GM21786 (cell line): Measurements from ENCODE around the gene ARMC9.
"Not testable (repeated sequence)": the region's sequence is repeated elsewhere in the genome, so short reads cannot be mapped to it uniquely, and the experiment has no call there.

Source experiments
- ATAC-seq: cut with Tn5 transposase; IDR thresholded peaks from one replicate; pipeline ENCODE4 v1.9.1; 2021; ENCODE audit not compliant: unreplicated experiment

Gene ARMC9

DNA sequence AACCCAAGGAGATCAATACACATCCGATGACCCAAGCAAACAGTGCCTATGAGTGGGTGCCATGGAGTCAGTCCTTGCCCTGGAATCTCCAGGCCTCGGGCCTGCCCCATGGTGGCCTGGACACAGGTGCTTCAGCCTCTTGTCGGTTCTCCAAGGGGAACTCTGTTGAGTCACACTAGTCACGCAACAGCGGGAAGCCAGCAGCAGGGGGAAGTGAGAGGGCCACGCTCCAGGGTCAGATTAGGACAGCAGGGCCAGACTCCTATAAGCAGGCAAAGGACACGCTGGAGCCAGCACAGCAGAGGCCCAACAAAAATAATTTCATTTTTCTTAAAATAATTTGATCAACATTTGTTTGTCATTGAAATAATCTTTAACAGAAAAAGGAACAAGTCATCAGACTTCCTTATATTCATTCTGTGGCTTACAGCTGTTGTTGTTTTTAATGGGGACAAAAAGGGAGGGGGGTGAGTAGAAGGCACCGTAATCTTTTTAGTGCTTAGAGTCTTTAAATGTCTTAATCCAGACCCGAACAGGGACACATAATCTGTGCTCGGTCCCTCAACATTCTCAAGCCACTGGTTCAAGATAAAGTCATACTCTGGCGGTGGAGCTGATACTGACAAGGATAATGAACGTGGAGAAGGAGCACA is 16.4 kb upstream of the ARMC9 start:
- peak; percentile 59 for ATAC-seq

DNA sequence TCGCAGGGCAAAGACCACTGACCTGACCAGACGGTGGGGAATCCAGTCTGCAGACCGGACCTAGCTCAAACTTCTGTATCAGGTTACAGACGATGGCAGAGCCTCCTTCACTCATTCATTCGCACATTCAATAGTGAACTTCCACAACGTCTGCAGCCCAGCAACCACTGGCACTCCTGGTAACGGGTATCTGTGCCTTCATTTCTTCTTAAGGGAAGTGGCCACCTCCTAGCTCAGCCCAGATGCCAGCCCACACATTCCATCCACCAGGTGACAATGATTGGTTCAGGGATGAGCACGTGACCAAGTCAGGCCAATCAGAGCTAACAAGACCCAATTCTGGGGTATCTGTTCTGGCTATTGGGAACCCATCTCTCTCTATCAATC is 15.9 kb upstream of the ARMC9 start:
- ATAC-seq: no peak

DNA sequence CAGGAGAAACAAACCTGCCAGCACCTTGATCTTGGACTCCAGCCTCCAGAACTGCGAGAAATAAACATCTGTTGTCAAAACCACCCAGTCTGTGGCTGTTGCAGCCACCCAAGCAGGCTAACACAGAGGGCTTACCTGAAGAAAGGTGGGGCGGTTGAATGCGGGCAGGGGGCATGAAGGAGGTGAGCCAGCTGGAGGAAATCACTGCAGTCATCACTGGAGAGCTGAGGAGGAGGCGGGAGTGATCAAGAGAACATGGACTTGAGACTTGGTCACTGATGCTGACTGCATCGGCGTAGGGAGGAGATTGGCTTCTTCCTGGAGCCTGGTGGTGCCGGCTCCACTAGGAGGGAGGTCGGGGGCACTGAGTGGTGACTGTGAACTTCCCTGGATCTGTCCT is 14.6 kb upstream of the ARMC9 start:
- ATAC-seq: no peak

DNA sequence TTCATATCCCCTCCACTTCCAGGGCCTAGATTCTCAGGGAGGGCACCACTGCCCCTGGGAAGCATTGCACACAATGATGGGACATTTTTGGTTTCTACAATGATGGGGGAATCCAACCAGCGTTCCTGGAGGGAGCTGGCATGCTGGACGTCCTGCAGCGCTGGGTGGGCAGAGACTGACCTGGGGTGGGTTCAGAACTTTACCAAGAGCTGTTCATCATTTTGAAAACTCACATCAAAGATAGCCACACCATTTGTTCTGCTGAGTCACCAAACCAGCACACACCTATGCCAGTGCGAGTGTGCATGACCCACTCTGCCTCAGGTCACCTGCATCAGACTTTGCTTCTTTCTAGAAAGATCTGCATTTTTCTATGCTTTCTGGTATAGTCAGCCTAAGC is 14.1 kb upstream of the ARMC9 start:
- no peak for ATAC-seq

DNA sequence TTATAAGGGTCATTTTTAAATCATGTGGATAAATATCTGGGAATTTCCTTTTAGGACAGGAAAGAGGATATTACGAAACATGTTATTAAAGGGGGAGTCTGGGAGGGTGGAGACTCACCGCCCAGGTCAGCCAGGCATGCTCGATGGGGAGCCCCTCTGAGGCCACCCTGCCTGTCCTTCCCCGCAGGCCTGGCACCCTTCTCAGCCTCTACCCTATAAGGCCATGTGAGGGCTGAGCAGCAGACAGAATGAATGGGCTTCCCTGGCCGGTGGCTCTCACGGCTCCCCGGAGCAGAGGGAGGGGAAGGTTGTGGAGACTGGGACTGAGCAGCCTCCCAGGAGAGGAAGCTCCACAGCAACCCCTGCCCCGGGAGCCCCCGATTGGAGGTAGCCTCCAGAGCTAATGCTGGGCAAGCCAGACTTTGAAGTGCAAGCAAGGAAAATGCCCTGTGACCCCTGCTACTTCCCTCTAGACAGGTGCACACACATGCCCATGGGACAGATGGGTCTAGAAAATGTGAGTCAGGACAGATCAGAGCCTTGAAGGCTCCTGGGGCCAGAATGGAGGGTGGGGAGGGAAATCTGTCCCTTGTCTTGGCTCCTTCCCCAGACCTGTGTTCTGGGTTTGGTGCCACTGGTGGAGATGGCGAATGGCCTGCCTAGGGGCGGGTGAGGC is 13.2 kb upstream of the ARMC9 start:
- no peak for ATAC-seq

DNA sequence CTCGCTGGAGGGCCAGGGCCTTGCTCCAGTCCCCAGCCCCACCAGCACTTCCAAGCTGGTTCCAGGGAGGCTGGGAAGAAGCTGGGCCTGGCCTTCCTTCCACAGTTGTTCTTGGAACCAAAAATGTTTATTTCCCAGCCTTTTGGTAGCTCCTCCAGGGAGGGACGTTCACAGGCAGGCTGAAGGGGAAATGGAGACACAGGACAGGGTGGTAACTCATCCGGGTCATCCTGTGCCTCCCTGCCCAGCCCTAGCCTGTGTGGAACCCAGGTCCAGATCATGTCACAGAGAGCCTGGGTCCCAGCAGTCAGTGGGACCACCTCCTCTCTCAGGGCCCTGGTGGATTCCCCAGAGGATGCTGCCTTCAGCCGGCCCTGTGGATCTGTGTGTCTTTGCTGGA is 12.5 kb upstream of the ARMC9 start:
- ATAC-seq: no peak

DNA sequence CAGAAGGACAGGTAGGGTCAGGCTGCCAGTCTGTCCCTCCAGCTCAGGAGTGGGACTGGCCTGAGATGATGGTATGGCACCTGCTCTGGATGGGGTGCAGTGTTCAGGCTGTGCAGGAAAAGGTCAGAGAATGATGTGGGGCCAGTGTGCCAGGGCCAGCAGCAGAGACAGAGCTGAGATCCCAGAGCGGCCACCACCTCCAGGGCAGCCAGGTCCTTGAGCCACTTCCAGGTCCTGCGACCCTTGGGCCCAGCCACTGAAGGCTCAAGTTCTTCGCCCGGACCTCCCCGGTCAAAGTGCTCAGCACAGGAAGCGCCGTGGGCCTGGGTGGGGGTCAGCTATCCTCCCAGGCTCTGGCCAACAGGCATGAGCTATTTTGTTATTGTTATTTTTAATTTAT is 12.1 kb upstream of the ARMC9 start:
- no peak for ATAC-seq

DNA sequence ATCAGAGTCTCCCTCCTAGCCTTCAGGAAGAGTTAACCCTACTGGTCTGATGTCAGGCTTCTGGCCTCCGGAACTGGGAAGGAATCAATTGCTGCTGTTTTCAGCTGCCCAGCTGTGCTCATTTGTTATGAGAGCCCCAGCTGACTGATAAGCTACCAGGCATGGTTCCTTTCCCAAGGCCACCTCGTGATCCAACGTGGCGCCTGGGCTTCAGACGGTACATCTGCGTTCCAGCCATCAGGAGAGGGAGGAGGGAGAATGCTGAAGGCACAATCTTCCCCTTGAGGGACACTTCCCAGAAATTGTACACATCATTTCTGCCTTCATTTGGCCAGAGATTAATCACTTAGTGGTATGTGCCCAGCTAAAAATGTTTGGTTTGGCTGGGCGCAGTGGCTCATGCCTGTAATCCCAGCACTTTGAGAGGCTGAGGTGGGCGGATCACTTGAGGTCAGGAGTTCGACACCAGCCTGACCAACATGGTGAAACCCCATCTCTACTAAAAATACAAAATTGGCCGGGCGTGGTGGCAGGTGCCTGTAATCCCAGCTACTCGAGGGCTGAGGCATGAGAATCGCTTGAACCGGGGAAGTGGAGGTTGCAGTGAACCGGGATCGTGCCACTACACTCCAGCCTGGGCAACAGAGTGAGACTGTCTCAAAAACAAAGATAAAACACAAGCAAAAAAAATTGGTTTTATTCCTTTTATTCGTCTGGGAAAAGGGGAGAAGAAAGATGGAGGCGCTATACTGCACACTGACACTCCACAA is 10.5 kb upstream of the ARMC9 start:
- no peak for ATAC-seq

DNA sequence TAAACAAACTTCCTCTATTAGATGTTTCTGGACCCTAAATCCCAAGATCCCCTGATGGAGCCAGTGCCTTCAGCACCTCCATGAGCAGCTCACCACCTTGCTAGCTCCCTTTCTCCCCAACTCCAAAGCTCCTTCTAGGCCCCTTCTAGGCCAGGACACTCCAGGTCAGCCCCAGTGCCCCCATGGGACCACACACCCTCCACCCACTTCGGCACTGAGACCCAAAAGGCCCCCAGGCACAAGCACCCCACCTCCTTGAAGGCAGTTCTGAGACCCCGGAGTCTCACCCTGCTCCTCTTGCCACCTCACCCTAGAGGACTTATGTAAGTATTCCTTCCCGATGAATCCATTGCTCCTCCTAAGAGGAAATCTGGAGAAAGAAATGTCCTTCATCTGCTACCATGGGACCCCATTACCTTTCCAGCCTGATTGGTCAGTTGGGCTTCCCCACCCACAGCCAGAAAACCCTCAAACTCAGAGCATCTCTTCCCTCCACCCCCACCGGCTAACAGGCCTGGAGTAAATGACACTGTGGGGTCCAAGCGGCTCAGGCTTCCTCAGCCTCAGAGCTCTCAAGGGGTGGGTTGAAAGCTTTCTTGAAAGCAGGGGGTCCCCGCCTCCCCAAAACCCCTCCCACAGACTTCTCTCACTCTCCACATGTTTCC is 9.8 kb upstream of the ARMC9 start:
- ATAC-seq: no peak

DNA sequence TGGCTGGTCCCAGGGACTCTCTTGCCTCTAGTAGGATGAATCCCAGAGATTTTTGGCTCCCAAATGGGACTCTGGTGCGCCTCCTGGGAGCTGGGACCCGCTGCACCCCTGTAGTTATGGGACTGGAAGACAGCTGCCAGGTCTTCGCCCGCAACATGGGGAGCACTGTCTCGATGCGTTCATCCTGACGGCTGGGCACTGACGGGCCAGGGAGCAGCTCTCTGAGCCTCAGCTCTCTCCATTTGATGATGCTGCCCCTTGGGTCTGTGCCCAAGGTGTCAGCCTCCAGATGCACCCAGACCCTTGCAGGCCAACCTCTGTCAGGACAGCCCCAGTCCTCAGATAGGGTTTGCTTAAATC is 9.3 kb upstream of the ARMC9 start:
- ATAC-seq: no peak

DNA sequence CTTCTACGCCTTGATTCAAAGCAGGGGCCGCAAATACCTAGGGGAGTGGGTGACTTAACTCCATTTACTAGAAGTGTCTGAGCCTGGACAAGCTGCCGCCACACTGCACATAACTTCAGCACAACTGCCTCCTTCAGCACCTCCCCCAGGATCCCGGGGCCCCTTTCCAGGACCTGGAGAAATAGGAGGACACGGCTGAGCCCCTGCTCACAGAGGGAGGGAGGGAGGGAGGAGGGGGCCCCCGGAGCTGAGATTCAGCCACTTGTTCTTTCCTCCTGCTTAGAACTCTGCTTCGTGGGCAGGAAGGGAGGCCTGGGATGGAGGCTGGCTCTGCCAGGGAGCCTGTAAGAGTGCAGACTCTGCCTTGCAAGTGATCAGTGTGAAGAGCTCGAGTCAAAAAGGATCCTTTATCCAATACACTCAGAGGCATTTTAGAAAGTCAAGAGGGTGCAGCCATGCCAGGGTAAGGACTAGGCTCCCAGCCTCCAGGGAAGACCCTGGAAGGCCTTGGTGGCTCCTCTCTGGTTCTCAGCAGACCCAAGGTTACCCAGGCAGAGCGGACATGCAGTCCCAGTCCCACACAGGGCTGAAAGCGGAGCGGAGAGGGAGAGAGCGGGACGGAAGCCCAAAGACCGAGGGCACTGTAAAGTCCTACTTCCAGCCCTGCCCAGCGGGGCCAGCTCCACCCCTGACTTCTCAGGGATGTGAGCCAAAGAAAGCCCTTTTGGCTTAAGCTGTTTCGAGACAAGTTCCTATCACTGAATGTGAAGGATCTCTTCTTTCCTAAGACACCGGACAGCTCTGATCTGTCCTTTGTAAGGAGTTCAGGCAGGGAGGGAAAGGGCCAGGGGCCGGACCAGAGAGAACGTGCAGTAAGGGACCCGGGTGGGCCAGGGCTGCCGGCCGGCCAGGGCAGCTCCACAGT is 8.6 kb upstream of the ARMC9 start:
- ATAC-seq: no peak

DNA sequence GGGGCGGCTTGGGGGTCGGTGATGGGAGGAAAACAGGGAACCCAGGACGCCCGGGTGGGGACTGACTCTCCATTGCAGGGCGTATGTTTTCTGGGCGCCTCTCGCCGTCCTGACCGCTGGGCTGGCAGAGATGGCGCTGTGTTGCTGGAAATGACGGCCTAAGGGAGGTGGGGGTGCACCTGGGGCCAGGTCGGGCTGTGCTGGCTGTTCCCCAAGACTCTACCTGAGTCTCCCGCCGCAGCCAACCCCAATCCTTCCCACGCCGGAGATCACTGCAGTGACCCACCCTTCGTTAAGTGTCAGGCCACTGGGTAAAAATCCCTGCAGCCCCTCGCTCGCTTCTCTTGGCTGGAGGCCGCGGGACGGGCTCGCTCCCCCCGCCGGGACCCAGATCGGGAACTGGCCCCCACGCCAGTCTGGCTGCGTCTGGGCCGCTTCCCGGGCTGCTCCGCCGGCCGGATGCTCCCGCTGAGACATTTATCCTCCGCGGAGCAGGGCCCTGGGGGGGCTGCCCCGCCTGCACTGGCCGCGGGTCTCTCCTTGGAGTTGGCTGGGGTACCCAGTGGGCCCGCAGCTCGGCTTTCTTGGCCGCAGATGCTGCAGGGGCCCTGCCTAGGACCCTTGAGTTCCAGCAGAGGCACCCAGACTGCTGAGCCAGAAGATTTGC is 7.8 kb upstream of the ARMC9 start:
- ATAC-seq: no peak

DNA sequence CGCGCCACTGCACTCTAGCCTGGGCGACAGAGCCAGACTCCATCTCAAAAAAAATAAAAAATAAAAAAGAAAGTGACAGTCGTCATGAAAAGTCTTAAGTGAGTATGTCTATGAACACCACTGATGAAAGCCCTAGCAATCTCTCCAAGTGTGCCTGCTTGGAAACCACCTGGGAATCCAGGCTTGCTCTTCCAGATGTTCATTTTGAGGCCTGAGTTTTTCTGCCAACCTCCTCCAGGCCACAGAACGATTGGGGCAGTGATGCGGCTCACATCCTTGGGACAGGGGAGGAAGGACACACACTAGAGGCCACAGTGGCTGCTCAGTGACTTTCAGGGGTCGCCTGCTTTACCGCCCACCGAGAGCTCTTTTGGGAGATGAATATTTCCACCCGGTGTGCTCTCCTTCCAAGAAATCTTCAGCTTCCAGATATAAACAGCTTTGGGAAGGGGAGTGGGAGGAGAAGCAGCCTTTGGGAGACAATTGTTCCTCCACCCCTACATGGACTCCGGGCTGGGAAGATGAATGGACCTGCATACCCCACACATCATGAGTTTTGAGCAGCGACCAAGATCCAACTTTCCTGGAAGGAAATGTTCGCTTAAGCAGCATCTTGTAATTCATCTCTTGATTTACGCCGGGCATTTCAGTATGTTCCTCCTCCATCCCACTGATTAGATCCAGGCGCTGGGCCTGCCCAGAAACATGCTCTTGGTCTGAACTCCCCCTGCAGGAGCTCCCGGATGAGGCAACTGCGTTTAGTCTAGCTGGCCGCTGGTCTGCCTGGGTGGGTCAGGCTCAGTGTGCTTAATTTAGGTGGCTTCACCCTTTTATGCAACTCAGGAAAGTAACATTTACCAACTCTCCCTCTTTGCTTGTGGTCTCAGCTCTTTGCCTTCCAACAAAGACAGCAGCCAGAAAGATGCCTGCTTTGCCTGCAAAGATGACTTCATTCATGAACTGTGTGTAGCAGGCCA is 6.2 kb upstream of the ARMC9 start:
- ATAC-seq: no peak

DNA sequence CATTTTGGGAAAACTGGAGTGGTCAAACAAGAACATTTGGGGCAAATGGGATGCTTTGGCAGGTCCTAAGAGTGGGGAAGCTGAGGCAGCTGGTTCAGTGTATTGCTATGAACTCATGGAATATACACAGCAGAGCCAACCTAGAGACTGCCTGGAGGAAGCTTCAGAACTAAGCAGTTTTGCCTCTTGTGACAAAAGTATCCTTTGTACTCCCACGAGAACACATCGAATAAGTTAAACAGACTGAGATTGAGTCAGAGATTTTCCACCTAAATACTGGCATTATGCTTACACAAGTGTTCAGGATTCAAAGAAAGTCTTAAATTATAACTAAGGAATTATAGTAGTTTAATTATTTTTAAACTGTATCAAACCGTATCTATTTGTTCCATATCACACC is 5.2 kb upstream of the ARMC9 start:
- ATAC-seq: no peak

DNA sequence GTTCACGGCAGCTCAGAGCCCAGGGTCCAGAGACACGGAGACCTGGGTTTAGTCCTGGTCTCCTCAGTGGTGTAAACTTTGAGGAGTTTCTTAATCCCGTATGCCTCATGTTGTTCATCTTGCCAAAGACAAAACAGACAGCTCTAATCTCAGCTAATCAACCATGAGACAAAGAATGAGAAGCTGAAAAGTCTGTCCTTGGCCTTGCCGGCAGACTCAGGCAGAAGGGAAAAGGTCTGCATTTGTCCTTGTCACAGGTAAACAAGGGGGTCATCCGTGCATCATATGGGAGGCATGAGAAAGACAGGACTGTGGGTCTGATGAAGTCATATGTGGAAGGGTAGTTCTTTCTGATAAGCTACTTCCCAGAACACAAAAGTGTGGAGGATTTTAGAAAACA is 1.8 kb upstream of the ARMC9 start:
- ATAC-seq: no peak

DNA sequence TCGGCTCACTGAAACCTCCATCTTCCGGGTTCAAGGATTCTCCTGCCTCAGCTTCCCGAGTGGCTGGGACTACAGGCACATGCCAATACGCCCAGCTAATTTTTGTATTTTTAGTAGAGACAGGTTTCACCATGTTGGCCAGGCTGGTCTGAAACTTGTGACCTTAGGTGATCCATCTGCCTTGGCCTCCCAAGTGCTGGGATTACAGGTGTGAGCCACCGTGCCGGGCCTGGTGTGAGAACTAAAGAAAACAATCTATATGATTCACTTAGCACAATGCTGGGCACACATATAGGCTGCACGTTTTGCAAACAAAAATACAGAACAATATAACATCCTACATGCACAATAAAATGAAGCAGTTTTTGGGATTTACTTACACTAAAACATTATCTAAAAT is 1.2 kb upstream of the ARMC9 start:
- not testable (repeated sequence) for ATAC-seq

DNA sequence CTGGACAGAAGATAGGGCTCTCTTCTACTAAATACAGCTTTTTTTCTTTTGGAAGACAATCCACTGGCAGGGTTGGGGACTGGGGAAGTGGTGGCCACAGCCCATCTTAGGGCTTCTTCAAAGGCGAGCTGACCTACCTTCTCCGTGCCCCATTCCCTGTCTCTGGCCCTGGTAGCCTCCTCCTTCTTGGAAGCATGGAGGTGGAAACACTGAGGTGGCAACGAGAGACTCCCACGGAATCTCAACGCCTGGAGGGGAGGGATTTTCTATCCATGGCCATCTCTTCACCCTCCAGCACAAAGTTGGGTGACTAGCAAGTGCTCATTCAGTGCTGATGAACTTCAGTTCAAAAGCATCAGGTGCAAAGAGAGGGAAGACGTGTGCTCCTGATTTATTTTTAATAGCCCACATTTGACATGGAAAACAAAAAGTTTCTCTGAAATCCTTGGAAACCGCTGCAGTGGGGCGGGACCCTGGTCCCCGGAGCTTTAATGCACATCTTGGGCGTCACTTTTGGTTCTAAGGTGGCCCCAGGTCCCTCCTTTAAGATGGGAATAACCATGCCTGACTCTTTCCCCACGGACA is 633 bp upstream of the ARMC9 start:
- no peak for ATAC-seq

DNA sequence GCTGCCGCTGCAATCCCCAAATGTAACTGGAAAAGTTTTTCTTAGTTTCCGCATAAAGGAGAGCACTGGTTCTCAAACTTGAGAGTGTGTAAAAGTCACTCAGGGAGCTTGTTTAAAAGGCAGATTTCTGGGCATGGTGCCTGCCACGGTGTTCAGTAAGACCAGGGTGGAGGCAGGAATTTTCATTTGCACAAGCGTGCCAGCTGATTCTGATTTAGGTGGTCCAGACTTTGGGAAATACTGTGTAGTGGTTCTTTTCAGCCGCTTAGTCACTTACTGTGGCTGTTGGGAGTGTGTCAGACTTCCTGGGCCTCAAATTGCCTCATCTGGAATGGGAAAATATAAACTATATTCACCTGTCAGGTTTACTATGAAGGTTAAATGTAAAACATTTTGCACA is 788 bp downstream of the ARMC9 start:
- no peak for ATAC-seq
